CD4-positive, alpha-beta T cell (primary cell): ENCODE measurements around the gene ZNF853. TPM values are rescaled to one million over a fixed set of nuclear protein-coding genes. Genes with fewer than 3 reads are reported as not detected.
A peak's percentile ranks its signal among the peaks of the same experiment; 100 is the strongest.

Experiments used
- ATAC-seq: fragments of 200-7000 bp; cut with Tn5 transposase; one replicate; pipeline ENCODE4 v1.10.0; 2022; ENCODE audit warnings: mild to moderate bottlenecking; ENCODE audit not compliant: poor library complexity
- CTCF ChIA-PET: fragments of 350-600 bp; sonication (Branson Sonifier 250); formaldehyde crosslinking; loops from one replicate; lab custom pipeline; 2021; ENCODE audit warnings: antibody characterized with exemption, inconsistent platforms; lab: Charles Lee
- POLR2A ChIA-PET: fragments of 350-600 bp; sonication (Branson Sonifier 250); formaldehyde crosslinking; loops from one replicate; lab custom pipeline; 2021; ENCODE audit warnings: antibody characterized with exemption, inconsistent platforms; lab: Charles Lee
- DNase-seq, 14 experiments: peaks; one replicate each; pipeline ENCODE4 v3.0.0-alpha.2; 2013 to 2020; ENCODE audit warnings: mixed read lengths in 2 of 14
- H3K27ac ChIP-seq, 2 donors: one replicate each; pipeline versions ENCODE4 v1.5.1 to v1.7.0; 2013; ENCODE audit warnings: low read length in 2 of 2, low read depth in 1 of 2, mild to moderate bottlenecking in 1 of 2
- H3K27me3 ChIP-seq, 2 experiments: 1 replicate in 1 of 2; 2 replicates in 1 of 2; pipeline versions ENCODE4 v1.6.1 to v1.7.0; 2013; ENCODE audit warnings: low read length in 2 of 2, control low read depth in 1 of 2, mild to moderate bottlenecking in 1 of 2, moderate library complexity in 1 of 2; ENCODE audit not compliant: insufficient read depth in 2 of 2, control insufficient read depth in 1 of 2
- H3K36me3 ChIP-seq: one replicate; pipeline ENCODE4 v1.6.1; 2013; ENCODE audit warnings: low read length, control low read depth; ENCODE audit not compliant: insufficient read depth
- H3K4me1 ChIP-seq: one replicate; pipeline ENCODE4 v1.6.1; 2013; ENCODE audit warnings: low read length, control low read depth; ENCODE audit not compliant: insufficient read depth
- H3K4me3 ChIP-seq: one replicate; pipeline ENCODE4 v1.5.1; 2013; ENCODE audit warnings: mild to moderate bottlenecking, low read length, moderate library complexity
- H3K9me3 ChIP-seq, 2 experiments: 1 replicate in 1 of 2; 2 replicates in 1 of 2; pipeline versions ENCODE4 v1.6.1 to v1.7.0; 2013; ENCODE audit warnings: low read length in 2 of 2, mild to moderate bottlenecking in 2 of 2, control low read depth in 1 of 2, moderate library complexity in 1 of 2; ENCODE audit not compliant: control insufficient read depth in 1 of 2, insufficient read depth in 1 of 2
- H3K27ac Mint-ChIP-seq: one replicate; pipeline ENCODE4 v1.8.0; 2020; ENCODE audit warnings: mixed read lengths
- H3K27me3 Mint-ChIP-seq: one replicate; pipeline ENCODE4 v1.8.0; 2021; ENCODE audit warnings: mixed read lengths
- H3K36me3 Mint-ChIP-seq: one replicate; pipeline ENCODE4 v1.8.0; 2021; ENCODE audit warnings: low read depth, mixed read lengths
- H3K4me1 Mint-ChIP-seq: one replicate; pipeline ENCODE4 v1.8.0; 2021; ENCODE audit warnings: low read depth, mixed read lengths
- H3K4me3 Mint-ChIP-seq: one replicate; pipeline ENCODE4 v1.8.0; 2020; ENCODE audit warnings: mild to moderate bottlenecking, mixed read lengths
- H3K9me3 Mint-ChIP-seq: one replicate; pipeline ENCODE4 v1.8.0; 2020; ENCODE audit warnings: mixed read lengths
- CTCF ChIP-seq: fragments of 200-600 bp; IDR thresholded peaks from one replicate; pipeline ENCODE4 v1.8.0; 2022; ENCODE audit warnings: antibody characterized with exemption, mild to moderate bottlenecking
- intact Hi-C, 2 experiments: fragments of 100-400 bp; cut with DNase I in 1 of 2; cut with micrococcal nuclease in 1 of 2; formaldehyde crosslinking; loops; one replicate each; pipeline versions ENCODE4 v1.15.1 to v1.9.0; 2023 to 2025; cut with DNase I, micrococcal nuclease
- total RNA-seq, 174 experiments: library from RNA in 2 of 174; stranded (reverse) in 2 of 174; gene quantifications; one replicate each; pipeline ENCODE4 v1.2.3 and lab custom pipeline; 2021 to 2026

ZNF853 gene
- total RNA-seq, 2 experiments from 2014 or later, result 2.5 to 2.7 TPM

- POLR2A ChIA-PET, result no interaction called here
- CTCF ChIA-PET, result no interaction called here
- Histone ChIP-seq H3K4me1 (peaks cover 28% of the 10 kb centered on the region), H3K27ac (no peak overlapping the region), H3K9me3 (no peaks in the 10 kb centered on the region), H3K27me3 (no peaks in the 10 kb centered on the region), H3K36me3 (peaks cover 32% of the 10 kb centered on the region), H3K4me3 (no peak overlapping the region)
- intact Hi-C loops, result loop anchor here in 1 of 2 experiments (2.0 kb wide), 1 partner anchor 48 kb away; the partner anchor contains the start of gene ZNF316
- peaks cover 80% of the 10 kb centered on the region for H3K36me3 Mint-ChIP-seq
- no peak for DNase-seq
- ATAC-seq, result no peak
- H3K9me3 Mint-ChIP-seq, result no peaks in the 10 kb centered on the region
- H3K4me1 Mint-ChIP-seq, result peaks cover 12% of the 10 kb centered on the region
- H3K27me3 Mint-ChIP-seq, result no peaks in the 10 kb centered on the region
- H3K4me3 Mint-ChIP-seq, result peak overlapping the region; percentile 84
- TF ChIP-seq CTCF, result no peak
- H3K27ac Mint-ChIP-seq, result peak overlapping the region; percentile 81
Observed at GRCh38 chr7:6588566-6588965, 26.8 kb upstream of the ZNF853 start.

GRCh38 chr7:6589151-6589828 is 26.1 kb upstream of the ZNF853 start:
- Mint-ChIP-seq H3K36me3 (peaks cover 81% of the 10 kb centered on the region), H3K9me3 (no peaks in the 10 kb centered on the region), H3K4me3 (peak overlapping the region; percentile 84), H3K4me1 (peaks cover 12% of the 10 kb centered on the region), H3K27me3 (no peaks in the 10 kb centered on the region), H3K27ac (peak overlapping the region; percentile 81)
- no peaks in the 10 kb centered on the region for H3K27me3 ChIP-seq
- CTCF ChIA-PET, result interaction anchor here (0.8 to 2.1 kb wide), 6 partner anchors 9 to 142 kb away, joined by 3 to 14 read pairs (median 6); partner anchors contain the start of genes DAGLB, ZDHHC4 and ZNF12
- TF ChIP-seq CTCF, result no peak
- H3K9me3 ChIP-seq, result no peaks in the 10 kb centered on the region
- ATAC-seq (no peak), DNase-seq (peak in 1 of 14 experiments; percentile 12)
- H3K4me1 ChIP-seq, result peaks cover 28% of the 10 kb centered on the region
- H3K27ac ChIP-seq, result no peak overlapping the region
- H3K4me3 ChIP-seq, result peak overlapping the region; percentile 22
- intact Hi-C loops, result loop anchor here in 1 of 2 experiments (2.0 kb wide), 1 partner anchor 48 kb away; the partner anchor contains the start of gene ZNF316
- POLR2A ChIA-PET, result interaction anchor here (0.9 to 1.9 kb wide), 8 partner anchors 11 to 141 kb away, joined by 3 to 21 read pairs (median 5); partner anchors contain the start of genes DAGLB and ZDHHC4
- peaks cover 37% of the 10 kb centered on the region for H3K36me3 ChIP-seq

- Mint-ChIP-seq H3K4me3 (peak within 1 kb of the TSS; percentile 98), H3K27ac (peak within 1 kb of the TSS; percentile 96), H3K9me3 (no peaks in the 10 kb centered on the region), H3K36me3 (peaks cover 81% of the 10 kb centered on the region), H3K27me3 (no peaks in the 10 kb centered on the region), H3K4me1 (peaks cover 12% of the 10 kb centered on the region)
- CTCF ChIA-PET, result interaction anchor here (0.6 to 2.1 kb wide), 8 partner anchors 10 to 593 kb away, joined by 3 to 14 read pairs (median 4); partner anchors contain the start of genes DAGLB, ZDHHC4 and ZNF12
- H3K4me3 ChIP-seq, result peak within 1 kb of the TSS; percentile 73
- POLR2A ChIA-PET, result interaction anchor here (0.9 to 1.9 kb wide), 10 partner anchors 10 to 142 kb away, joined by 3 to 21 read pairs (median 4); partner anchors contain the start of genes DAGLB, ZDHHC4 and ZNF316
- H3K9me3 ChIP-seq, result no peaks in the 10 kb centered on the region
- H3K27ac ChIP-seq, result peak within 1 kb of the TSS; percentile 55 to 59
- peak; percentile 45 for TF ChIP-seq CTCF
- intact Hi-C loops, result loop anchor here (2.0 to 10.0 kb wide), 6 partner anchors 15 to 1052 kb away; partner anchors contain the start of genes ZNF316 (in 2 of the 2), UMAD1 (in 1 of the 2) and ZNF12 (in 1 of the 2)
- H3K27me3 ChIP-seq, result no peaks in the 10 kb centered on the region
- DNase-seq (peak; percentile 65 to 95 (median 78)), ATAC-seq (peak; percentile 89)
- H3K4me1 ChIP-seq, result peaks cover 28% of the 10 kb centered on the region
- H3K36me3 ChIP-seq, result peaks cover 37% of the 10 kb centered on the region
Observed at GRCh38 chr7:6589829-6590644, 25.4 kb upstream of the ZNF853 start, which contains the start of gene INTS15. Gene INTS15 (plus strand): TSS chr7:6590021. CDS start chr7:6590284, 263 bp downstream.
